H1 (cell line): Measurements from ENCODE around the gene ABL1. TPM values are rescaled to one million over a fixed set of nuclear protein-coding genes. Genes with fewer than 3 reads are reported as not detected.

Experiments used
- CBX5 ChIP-seq: fragments of 300-800, 300-1000 bp; sonication (generic); IDR thresholded peaks from 2 replicates; pipeline ENCODE4 v1.7.1; 2016; ENCODE audit warnings: antibody characterized with exemption, low read length, low read depth
- CEBPB ChIP-seq: IDR thresholded peaks from 2 replicates; pipeline ENCODE4 v1.6.1; 2012; ENCODE audit warnings: low read depth, low read length
- CHD1 ChIP-seq: IDR thresholded peaks from 2 replicates; pipeline ENCODE4 v1.6.1; 2012; ENCODE audit warnings: low read depth, low read length, improper control_type of control experiment
- PHF8 ChIP-seq: fragments of 200-600 bp; sonication (generic); conservative IDR thresholded peaks from 2 replicates; pipeline ENCODE4 v1.7.1; 2012; ENCODE audit warnings: low read depth, mild to moderate bottlenecking, inconsistent platforms, low read length, moderate library complexity
- SP1 ChIP-seq: IDR thresholded peaks from 2 replicates; pipeline ENCODE4 v1.6.1; 2011; ENCODE audit warnings: low read depth, low read length
- TBP ChIP-seq: IDR thresholded peaks from 2 replicates; pipeline ENCODE4 v1.6.1; 2011; ENCODE audit warnings: low read depth, low read length, improper control_type of control experiment
- polyA plus RNA-seq, 7 experiments: library from polyadenylated mRNA; depleted of rRNA in 3 of 7; stranded (reverse) in 5 of 7; unstranded in 2 of 7; fragments of >200 nt in 5 of 7; fragments of 200-250 nt in 2 of 7; gene quantifications; 1 replicate in 5 of 7; 2 replicates in 1 of 7; 4 replicates in 1 of 7; pipeline versions ENCODE4 v1.2.1 to v1.2.3, GENCODE V29; 2011 to 2013; ENCODE audit warnings: missing spikeins in 2 of 7, mixed read lengths in 2 of 7
- total RNA-seq: library from RNA; stranded (reverse); fragmentation: NEBNext Ultra II Directional; extraction: Animal tissue kit (Norgen Biotek cat#: 25700); gene quantifications from 2 replicates; pipeline ENCODE4 v1.2.1, GENCODE V29; 2021
- TF ChIP-seq, protein P1 (sequence below): fragments of 300-600 bp; sonication (generic); IDR thresholded peaks from 2 replicates; pipeline ENCODE4 v1.7.1; 2012; ENCODE audit warnings: low read length, moderate library complexity, mild to moderate bottlenecking, inconsistent platforms; ENCODE audit not compliant: insufficient replicate concordance

Gene ABL1
- total and polyA plus RNA-seq, 2 of the 8 experiments (the other 6 are each of a cell fraction or from before 2014, with no cell fraction given), result 35.3 to 104 TPM

DNA sequence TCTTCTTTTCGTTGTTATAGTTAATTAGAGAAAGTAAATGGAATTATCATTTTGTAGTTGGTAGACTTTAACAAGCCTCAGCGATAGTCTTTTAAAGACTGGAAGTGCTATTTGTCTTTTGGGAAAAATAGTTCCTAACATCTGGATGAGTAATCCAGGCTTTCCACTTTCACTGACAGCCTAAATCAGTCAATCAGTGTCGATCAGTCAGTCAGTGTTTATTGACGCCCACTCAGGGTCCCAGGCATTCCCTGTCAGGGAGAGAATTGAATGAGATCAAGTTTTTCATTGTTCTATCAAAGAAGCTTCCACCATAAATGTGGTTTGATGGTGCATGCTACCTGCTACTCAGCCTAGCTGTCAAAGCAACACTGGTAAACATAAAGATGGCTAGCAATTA, 2.6 kb downstream of the ABL1 start (continued):
- TF ChIP-seq, protein P1, sequence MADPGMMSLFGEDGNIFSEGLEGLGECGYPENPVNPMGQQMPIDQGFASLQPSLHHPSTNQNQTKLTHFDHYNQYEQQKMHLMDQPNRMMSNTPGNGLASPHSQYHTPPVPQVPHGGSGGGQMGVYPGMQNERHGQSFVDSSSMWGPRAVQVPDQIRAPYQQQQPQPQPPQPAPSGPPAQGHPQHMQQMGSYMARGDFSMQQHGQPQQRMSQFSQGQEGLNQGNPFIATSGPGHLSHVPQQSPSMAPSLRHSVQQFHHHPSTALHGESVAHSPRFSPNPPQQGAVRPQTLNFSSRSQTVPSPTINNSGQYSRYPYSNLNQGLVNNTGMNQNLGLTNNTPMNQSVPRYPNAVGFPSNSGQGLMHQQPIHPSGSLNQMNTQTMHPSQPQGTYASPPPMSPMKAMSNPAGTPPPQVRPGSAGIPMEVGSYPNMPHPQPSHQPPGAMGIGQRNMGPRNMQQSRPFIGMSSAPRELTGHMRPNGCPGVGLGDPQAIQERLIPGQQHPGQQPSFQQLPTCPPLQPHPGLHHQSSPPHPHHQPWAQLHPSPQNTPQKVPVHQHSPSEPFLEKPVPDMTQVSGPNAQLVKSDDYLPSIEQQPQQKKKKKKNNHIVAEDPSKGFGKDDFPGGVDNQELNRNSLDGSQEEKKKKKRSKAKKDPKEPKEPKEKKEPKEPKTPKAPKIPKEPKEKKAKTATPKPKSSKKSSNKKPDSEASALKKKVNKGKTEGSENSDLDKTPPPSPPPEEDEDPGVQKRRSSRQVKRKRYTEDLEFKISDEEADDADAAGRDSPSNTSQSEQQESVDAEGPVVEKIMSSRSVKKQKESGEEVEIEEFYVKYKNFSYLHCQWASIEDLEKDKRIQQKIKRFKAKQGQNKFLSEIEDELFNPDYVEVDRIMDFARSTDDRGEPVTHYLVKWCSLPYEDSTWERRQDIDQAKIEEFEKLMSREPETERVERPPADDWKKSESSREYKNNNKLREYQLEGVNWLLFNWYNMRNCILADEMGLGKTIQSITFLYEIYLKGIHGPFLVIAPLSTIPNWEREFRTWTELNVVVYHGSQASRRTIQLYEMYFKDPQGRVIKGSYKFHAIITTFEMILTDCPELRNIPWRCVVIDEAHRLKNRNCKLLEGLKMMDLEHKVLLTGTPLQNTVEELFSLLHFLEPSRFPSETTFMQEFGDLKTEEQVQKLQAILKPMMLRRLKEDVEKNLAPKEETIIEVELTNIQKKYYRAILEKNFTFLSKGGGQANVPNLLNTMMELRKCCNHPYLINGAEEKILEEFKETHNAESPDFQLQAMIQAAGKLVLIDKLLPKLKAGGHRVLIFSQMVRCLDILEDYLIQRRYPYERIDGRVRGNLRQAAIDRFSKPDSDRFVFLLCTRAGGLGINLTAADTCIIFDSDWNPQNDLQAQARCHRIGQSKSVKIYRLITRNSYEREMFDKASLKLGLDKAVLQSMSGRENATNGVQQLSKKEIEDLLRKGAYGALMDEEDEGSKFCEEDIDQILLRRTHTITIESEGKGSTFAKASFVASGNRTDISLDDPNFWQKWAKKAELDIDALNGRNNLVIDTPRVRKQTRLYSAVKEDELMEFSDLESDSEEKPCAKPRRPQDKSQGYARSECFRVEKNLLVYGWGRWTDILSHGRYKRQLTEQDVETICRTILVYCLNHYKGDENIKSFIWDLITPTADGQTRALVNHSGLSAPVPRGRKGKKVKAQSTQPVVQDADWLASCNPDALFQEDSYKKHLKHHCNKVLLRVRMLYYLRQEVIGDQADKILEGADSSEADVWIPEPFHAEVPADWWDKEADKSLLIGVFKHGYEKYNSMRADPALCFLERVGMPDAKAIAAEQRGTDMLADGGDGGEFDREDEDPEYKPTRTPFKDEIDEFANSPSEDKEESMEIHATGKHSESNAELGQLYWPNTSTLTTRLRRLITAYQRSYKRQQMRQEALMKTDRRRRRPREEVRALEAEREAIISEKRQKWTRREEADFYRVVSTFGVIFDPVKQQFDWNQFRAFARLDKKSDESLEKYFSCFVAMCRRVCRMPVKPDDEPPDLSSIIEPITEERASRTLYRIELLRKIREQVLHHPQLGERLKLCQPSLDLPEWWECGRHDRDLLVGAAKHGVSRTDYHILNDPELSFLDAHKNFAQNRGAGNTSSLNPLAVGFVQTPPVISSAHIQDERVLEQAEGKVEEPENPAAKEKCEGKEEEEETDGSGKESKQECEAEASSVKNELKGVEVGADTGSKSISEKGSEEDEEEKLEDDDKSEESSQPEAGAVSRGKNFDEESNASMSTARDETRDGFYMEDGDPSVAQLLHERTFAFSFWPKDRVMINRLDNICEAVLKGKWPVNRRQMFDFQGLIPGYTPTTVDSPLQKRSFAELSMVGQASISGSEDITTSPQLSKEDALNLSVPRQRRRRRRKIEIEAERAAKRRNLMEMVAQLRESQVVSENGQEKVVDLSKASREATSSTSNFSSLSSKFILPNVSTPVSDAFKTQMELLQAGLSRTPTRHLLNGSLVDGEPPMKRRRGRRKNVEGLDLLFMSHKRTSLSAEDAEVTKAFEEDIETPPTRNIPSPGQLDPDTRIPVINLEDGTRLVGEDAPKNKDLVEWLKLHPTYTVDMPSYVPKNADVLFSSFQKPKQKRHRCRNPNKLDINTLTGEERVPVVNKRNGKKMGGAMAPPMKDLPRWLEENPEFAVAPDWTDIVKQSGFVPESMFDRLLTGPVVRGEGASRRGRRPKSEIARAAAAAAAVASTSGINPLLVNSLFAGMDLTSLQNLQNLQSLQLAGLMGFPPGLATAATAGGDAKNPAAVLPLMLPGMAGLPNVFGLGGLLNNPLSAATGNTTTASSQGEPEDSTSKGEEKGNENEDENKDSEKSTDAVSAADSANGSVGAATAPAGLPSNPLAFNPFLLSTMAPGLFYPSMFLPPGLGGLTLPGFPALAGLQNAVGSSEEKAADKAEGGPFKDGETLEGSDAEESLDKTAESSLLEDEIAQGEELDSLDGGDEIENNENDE, result no peak
- no peak for TF ChIP-seq PHF8
- no peak for TF ChIP-seq SP1
- no peak for TF ChIP-seq CHD1
- no peak for TF ChIP-seq CBX5
- no peak for TF ChIP-seq TBP
- TF ChIP-seq CEBPB, result no peak
